ENCODE results near the gene SESN1. TPM values are rescaled to one million over a fixed set of nuclear protein-coding genes. Genes with fewer than 3 reads are reported as not detected.
A peak's percentile ranks its signal among the peaks of the same experiment; 100 is the strongest.

The SESN1 gene
- total RNA-seq, 2 experiments from 2014 or later: 10.8 to 13.8 TPM

- intact Hi-C loops (cut with micrococcal nuclease; ENCODE audit: unreplicated experiment): loop anchor here (5.0 kb wide), 1 partner anchor 49 kb away; no protein-coding TSS in a partner anchor
- H3K4me1 ChIP-seq (ENCODE audit: insufficient read depth, low read length, poor library complexity, severe bottlenecking): peaks cover 30% of the 10 kb centered on the region
- H3K79me2 ChIP-seq (ENCODE audit: insufficient read depth, low read depth, low read length): peaks cover 6% of the 10 kb centered on the region; the same call in 1 of the 2 replicates
- CTCF ChIA-PET (ENCODE audit: unreplicated experiment): no interaction called here
- DNase-seq (ENCODE audit: low spot score): peak; percentile 33
- peak overlapping the region; percentile 87 for H3K4me3 ChIP-seq (ENCODE audit: low read depth, low read length, poor library complexity, severe bottlenecking)
- H2AFZ ChIP-seq (ENCODE audit: low read length): peak overlapping the region; percentile 71; the same call in 1 of the 2 replicates
- no peaks in the 10 kb centered on the region for H3K9me3 ChIP-seq (ENCODE audit: low read length)
- BruUV-seq (replicated peaks): no TSS peak
- POLR2A ChIA-PET: interaction anchor here (0.6 to 1.6 kb wide), 3 partner anchors 12 to 330 kb away, joined by 3 to 7 read pairs (median 3); no protein-coding TSS in a partner anchor
- no peak for TF ChIP-seq CTCF (conservative IDR thresholded peaks at IDR 0.05; ENCODE audit: low read length)
- TF ChIP-seq EZH2phosphoT487 (IDR thresholded peaks at IDR 0.05; ENCODE audit: borderline replicate concordance, low read depth, low read length): no peak
- no peaks in the 10 kb centered on the region for H3K9me2 ChIP-seq (ENCODE audit: insufficient read depth, low read length)
- H3K36me3 ChIP-seq (ENCODE audit: insufficient read depth, low read length): no peaks in the 10 kb centered on the region
- H3K27ac ChIP-seq (ENCODE audit: low read depth, low read length, poor library complexity, severe bottlenecking): no peak overlapping the region
- H3K4me2 ChIP-seq (ENCODE audit: low read length): peak overlapping the region; percentile 100
- peaks cover 10% of the 10 kb centered on the region; the same call in 1 of the 2 replicates for H4K20me1 ChIP-seq (ENCODE audit: insufficient read depth, low read length)
These were observed 86.0 kb downstream of the SESN1 start for GRCh38 chr6:109008537-109009235.

GRCh38 chr6:109008054-109008453 is 86.6 kb downstream of the SESN1 start:
- no peak for DNase-seq (ENCODE audit: low spot score)
- Histone ChIP-seq H3K4me3 (ENCODE audit: low read depth, low read length, poor library complexity, severe bottlenecking) (peak overlapping the region; percentile 87), H3K9me3 (ENCODE audit: low read length) (no peaks in the 10 kb centered on the region), H4K20me1 (ENCODE audit: insufficient read depth, low read length) (peaks cover 10% of the 10 kb centered on the region; the same call in 1 of the 2 replicates), H2AFZ (ENCODE audit: low read length) (peak overlapping the region; percentile 71; the same call in 1 of the 2 replicates), H3K79me2 (ENCODE audit: insufficient read depth, low read depth, low read length) (peaks cover 6% of the 10 kb centered on the region; the same call in 1 of the 2 replicates), H3K36me3 (ENCODE audit: insufficient read depth, low read length) (no peaks in the 10 kb centered on the region), H3K4me2 (ENCODE audit: low read length) (peak overlapping the region; percentile 100), H3K4me1 (ENCODE audit: insufficient read depth, low read length, poor library complexity, severe bottlenecking) (peaks cover 23% of the 10 kb centered on the region), H3K27ac (ENCODE audit: low read depth, low read length, poor library complexity, severe bottlenecking) (no peak overlapping the region), H3K9me2 (ENCODE audit: insufficient read depth, low read length) (no peaks in the 10 kb centered on the region)
- TF ChIP-seq CTCF (conservative IDR thresholded peaks at IDR 0.05; ENCODE audit: low read length) (no peak), EZH2phosphoT487 (IDR thresholded peaks at IDR 0.05; ENCODE audit: borderline replicate concordance, low read depth, low read length) (no peak)
- intact Hi-C loops (cut with micrococcal nuclease; ENCODE audit: unreplicated experiment): loop anchor here (5.0 kb wide), 1 partner anchor 49 kb away; no protein-coding TSS in a partner anchor
- BruUV-seq (replicated peaks): no TSS peak
- ChIA-PET CTCF (ENCODE audit: unreplicated experiment) (no interaction called here), POLR2A (interaction anchor here (0.7 to 1.6 kb wide), 3 partner anchors 11 to 1472 kb away, joined by 3 to 9 read pairs (median 7); no protein-coding TSS in a partner anchor)

Data from OCI-LY7 (cell line).